GM20000 (cell line): ENCODE results near the gene CPEB1.

Experiments used
- DNase-seq: peaks from one replicate; pipeline ENCODE4 v3.0.0; 2012; ENCODE audit warnings: low spot score
- TF ChIP-seq, protein P1 (sequence below): IDR thresholded peaks from 2 replicates; pipeline ENCODE4 v1.5.1; 2012; ENCODE audit warnings: mild to moderate bottlenecking, control low read depth; ENCODE audit errors: extremely low read depth, missing control alignments

Gene CPEB1

DNA sequence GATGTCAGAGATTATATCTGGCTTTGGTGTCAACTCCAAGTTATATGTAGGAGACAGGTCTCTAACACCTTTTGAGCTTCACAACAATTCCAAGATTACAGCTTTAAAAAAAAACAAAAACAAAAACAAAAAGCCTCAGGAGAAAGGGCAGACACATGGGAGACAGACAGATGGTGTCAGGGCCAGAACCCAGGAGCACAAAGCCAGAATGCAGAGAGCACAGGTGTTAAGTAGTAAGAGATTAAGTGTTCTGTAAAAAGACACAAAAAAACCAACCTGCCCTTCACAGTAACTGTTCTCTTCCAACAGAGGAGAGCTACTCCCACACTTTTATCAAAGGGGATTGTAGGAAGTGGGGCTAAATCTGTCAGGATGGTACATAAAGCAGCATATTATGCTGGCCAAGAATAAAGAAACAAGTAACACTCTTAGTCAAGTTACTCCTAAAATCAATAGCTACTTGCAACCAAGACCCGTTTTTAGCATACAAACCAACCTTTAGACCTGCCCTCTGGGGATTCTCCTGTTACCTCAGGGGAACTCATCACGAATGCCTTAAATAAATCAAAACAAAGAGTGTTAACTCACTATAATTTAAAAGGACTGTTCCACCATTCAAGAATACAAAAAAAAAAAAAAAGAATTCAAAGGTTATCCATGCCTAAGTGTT lies 5.9 kb downstream of the CPEB1 start:
- TF ChIP-seq, protein P1, sequence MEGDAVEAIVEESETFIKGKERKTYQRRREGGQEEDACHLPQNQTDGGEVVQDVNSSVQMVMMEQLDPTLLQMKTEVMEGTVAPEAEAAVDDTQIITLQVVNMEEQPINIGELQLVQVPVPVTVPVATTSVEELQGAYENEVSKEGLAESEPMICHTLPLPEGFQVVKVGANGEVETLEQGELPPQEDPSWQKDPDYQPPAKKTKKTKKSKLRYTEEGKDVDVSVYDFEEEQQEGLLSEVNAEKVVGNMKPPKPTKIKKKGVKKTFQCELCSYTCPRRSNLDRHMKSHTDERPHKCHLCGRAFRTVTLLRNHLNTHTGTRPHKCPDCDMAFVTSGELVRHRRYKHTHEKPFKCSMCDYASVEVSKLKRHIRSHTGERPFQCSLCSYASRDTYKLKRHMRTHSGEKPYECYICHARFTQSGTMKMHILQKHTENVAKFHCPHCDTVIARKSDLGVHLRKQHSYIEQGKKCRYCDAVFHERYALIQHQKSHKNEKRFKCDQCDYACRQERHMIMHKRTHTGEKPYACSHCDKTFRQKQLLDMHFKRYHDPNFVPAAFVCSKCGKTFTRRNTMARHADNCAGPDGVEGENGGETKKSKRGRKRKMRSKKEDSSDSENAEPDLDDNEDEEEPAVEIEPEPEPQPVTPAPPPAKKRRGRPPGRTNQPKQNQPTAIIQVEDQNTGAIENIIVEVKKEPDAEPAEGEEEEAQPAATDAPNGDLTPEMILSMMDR = no peak
- DNase-seq = no peak

DNA sequence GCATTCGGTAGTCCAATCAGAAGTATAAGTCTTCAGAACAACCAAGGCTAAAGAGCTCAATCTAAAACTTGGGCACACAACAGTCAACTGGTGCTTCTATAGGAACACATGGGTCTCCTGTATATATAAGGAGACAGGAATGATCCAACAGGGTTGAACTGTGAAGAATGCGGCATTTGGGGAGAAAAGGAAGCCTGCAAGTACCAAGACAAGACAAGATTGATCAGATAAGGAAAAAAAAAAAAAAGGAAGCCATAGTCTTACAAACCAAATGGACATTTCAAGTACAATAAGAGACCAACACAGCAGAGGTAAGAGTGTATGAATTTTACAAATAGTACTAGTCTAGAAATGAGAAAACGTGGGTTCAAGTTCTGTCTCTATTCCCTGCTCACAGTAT lies 6.5 kb downstream of the CPEB1 start:
- TF ChIP-seq, protein P1 = no peak

DNA sequence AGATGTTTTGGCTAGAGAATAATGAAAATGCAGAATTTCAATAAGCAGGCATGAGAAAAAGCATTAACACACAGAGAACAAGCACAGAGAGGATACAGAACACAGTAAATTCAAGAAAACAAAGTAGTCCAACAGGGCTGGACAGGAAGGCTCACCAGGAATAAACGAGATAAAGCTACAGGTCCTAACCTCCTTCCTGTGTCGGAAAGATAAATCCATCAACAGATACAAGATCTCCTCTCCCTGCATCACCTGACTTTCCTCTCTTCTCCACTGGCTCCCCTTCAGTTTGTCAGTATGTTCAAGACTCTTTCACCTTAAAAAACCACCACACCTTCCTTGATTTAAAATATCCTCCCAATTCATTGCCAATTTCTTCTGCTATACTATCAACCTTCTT lies 11.4 kb downstream of the CPEB1 start:
- no peak for DNase-seq

More for the DNA sequence above, 6.5 kb downstream of the CPEB1 start:
- DNase-seq = no peak

DNA sequence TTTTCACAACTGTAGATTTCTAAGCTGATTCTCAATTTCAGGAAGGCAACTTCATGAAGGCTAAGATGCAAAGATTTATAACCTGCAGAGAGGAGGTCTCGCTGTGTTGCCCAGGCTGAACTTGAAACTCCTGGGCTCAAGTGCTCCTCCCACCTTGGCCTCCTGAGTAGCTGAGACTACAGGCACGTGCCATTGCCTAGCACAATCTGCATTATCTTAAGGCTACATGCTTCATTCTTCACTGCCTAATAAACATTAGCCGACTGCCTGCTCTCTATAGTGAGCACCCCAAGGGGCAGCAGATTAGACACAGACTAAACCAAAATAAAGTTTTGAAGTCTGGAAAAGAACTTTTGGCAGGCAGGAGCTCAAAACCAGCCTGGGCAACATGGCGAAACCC lies 17.1 kb downstream of the CPEB1 start:
- no peak for DNase-seq
- TF ChIP-seq, protein P1 = no peak

More for the DNA sequence above, 11.4 kb downstream of the CPEB1 start:
- TF ChIP-seq, protein P1 = no peak

DNA sequence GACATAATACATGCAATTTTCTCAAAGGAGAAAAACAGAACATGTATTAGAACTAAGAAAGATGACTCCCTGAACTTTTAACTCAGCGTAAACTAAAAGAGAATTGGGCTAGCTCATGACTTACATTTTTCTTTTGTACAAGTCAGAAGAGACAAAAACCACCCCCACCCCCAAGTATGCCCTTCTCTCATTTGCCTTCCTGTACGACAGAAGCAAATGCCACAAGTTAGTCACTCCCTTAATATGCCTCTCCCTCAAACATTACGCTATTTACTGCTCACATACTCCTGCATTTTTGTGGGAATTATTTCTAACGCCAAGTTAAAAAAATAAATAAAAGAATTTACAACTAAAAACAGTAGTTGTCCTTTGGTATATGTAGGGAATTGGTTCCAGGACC lies 22.0 kb downstream of the CPEB1 start:
- TF ChIP-seq, protein P1 = no peak
- no peak for DNase-seq

DNA sequence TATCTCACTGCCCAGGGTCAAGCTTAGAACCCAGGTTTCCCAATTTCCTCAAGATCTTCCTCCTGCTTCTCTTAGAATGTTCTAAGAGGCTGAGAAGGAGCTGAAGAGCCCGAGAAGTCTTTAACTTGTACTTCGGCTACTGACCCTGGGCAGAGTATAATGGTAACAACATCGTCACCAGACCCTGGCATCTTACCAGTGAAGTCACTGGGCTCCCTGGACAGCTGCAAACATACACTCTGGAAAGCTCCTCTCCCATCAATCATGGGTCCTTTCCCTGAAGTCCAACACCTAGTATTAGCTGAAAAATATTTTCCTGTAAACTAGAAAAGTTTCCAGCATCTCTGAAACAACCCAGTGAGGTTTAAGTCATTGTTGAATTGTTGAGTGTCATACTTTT lies 22.7 kb downstream of the CPEB1 start:
- TF ChIP-seq, protein P1 = no peak
- DNase-seq = no peak

DNA sequence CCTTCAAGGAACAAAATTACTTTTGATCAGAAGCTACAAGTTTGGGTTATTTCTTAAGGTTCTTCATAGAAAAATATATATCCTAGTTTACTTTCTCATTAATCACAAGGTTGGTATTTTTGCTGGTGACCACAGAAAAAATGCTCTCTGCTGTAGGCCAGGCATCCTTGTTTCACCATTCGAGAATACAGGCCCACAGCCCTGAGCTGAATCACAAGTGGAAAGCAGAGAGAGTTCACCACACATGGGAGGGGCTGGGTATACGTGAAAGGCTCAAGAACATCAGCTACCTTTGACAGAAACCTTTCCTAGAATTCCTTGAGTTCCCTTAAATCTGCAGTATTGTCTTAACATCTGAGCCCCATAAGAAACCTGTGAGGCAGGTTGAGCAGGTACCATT lies 23.2 kb downstream of the CPEB1 start:
- TF ChIP-seq, protein P1 = no peak
- DNase-seq = no peak
